PC-3 (cell line): ENCODE data around the gene CDKN3. TPM values are rescaled to one million over a fixed set of nuclear protein-coding genes. Genes with fewer than 3 reads are reported as not detected.

Experiments used
- ATAC-seq: fragments of 200-7000 bp; cut with Tn5 transposase; 2 replicates; pipeline ENCODE4 v1.9.1; 2020; ENCODE audit warnings: mild to moderate bottlenecking, moderate library complexity
- BruUV-seq: library from RNA; stranded (reverse); fragments of 400-500 nt; replicated peaks from 2 replicates; lab custom pipeline; 2021; lab: Mats Ljungman, UMichigan
- CTCF ChIA-PET: fragments of 300-600 bp; sonication (Branson Sonifier 250); formaldehyde crosslinking; loops from one replicate; lab custom pipeline; 2022; ENCODE audit warnings: antibody characterized with exemption; lab: Charles Lee
- POLR2A ChIA-PET: fragments of 300-600 bp; sonication (Branson Sonifier 250); formaldehyde crosslinking; loops from one replicate; lab custom pipeline; 2022; ENCODE audit warnings: antibody characterized with exemption; ENCODE audit not compliant: unreplicated experiment; lab: Charles Lee
- DNase-seq: peaks from one replicate; pipeline ENCODE4 v3.0.0-alpha.2; 2015
- H2AFZ ChIP-seq: fragments of 300-600 bp; sonication (generic); 2 replicates; pipeline ENCODE4 v1.6.0; 2016; ENCODE audit warnings: antibody characterized with exemption, low read length
- H3F3A ChIP-seq: fragments of 300-600 bp; sonication (generic); one replicate; pipeline ENCODE4 v1.6.0; 2017; ENCODE audit warnings: antibody characterized with exemption, low read length, control low read depth, mild to moderate bottlenecking; ENCODE audit not compliant: unreplicated experiment
- H3K27ac ChIP-seq: fragments of 300-600 bp; sonication (generic); 2 replicates; pipeline ENCODE4 v1.5.1; 2016; ENCODE audit warnings: mild to moderate bottlenecking, low read length
- H3K27me3 ChIP-seq: fragments of 300-600 bp; sonication (generic); 2 replicates; pipeline ENCODE4 v1.6.1; 2016; ENCODE audit warnings: low read length, mixed read lengths
- H3K36me3 ChIP-seq: fragments of 300-600 bp; sonication (generic); 2 replicates; pipeline ENCODE4 v1.6.1; 2016; ENCODE audit warnings: low read depth, mixed run types, low read length, mixed read lengths
- H3K4me1 ChIP-seq: fragments of 300-600 bp; sonication (generic); 2 replicates; pipeline ENCODE4 v1.5.1; 2016; ENCODE audit warnings: low read length; ENCODE audit not compliant: insufficient read depth
- H3K4me2 ChIP-seq: fragments of 300-600 bp; sonication (generic); 2 replicates; pipeline ENCODE4 v1.6.0; 2016; ENCODE audit warnings: low read length
- H3K4me3 ChIP-seq: fragments of 300-600 bp; sonication (generic); 2 replicates; pipeline ENCODE4 v1.5.1; 2016; ENCODE audit warnings: mild to moderate bottlenecking, low read length, mixed read lengths
- H3K79me2 ChIP-seq: fragments of 300-600 bp; sonication (generic); 2 replicates; pipeline ENCODE4 v1.6.1; 2017; ENCODE audit warnings: low read length, mixed read lengths
- H3K9ac ChIP-seq: fragments of 300-600 bp; sonication (generic); 2 replicates; pipeline ENCODE4 v1.6.0; 2016; ENCODE audit warnings: mild to moderate bottlenecking, low read length
- H3K9me2 ChIP-seq: fragments of 300-600 bp; sonication (generic); replicated peaks from 2 replicates; pipeline ENCODE4 v1.6.1; 2016; ENCODE audit warnings: mixed run types, low read length, mixed read lengths
- H3K9me3 ChIP-seq: fragments of 300-600 bp; sonication (generic); 2 replicates; pipeline ENCODE4 v1.6.1; 2016; ENCODE audit warnings: low read length, mixed read lengths
- H4K20me1 ChIP-seq: fragments of 300-600 bp; sonication (generic); 2 replicates; pipeline ENCODE4 v1.6.1; 2016; ENCODE audit warnings: low read length, mixed read lengths
- EZH2 ChIP-seq: fragments of 300-600 bp; sonication (generic); IDR thresholded peaks from one replicate; pipeline ENCODE4 v1.6.1; 2017; ENCODE audit warnings: antibody characterized with exemption, mild to moderate bottlenecking, low read length; ENCODE audit not compliant: unreplicated experiment
- EZH2phosphoT487 ChIP-seq: fragments of 300-600 bp; sonication (generic); IDR thresholded peaks from 2 replicates; pipeline ENCODE4 v1.6.1; 2018; ENCODE audit warnings: mild to moderate bottlenecking, antibody characterized with exemption, low read length, borderline replicate concordance
- intact Hi-C: fragments of 100-400 bp; cut with micrococcal nuclease; formaldehyde crosslinking; loops from 2 replicates; pipeline ENCODE4 v1.9.0; 2023
- total RNA-seq: library from RNA; depleted of rRNA; stranded (reverse); fragments of >200 nt; gene quantifications from 2 replicates; pipeline ENCODE4 v1.2.3, GENCODE V29; 2014
- TF ChIP-seq, protein P1 (sequence below): fragments of 300-600 bp; sonication (generic); conservative IDR thresholded peaks from 2 replicates; pipeline ENCODE4 v1.5.1; 2017; ENCODE audit warnings: antibody characterized with exemption, low read depth, mild to moderate bottlenecking, low read length

The CDKN3 gene
- total RNA-seq, 1 experiment from 2014 or later, result 434 TPM

DNA sequence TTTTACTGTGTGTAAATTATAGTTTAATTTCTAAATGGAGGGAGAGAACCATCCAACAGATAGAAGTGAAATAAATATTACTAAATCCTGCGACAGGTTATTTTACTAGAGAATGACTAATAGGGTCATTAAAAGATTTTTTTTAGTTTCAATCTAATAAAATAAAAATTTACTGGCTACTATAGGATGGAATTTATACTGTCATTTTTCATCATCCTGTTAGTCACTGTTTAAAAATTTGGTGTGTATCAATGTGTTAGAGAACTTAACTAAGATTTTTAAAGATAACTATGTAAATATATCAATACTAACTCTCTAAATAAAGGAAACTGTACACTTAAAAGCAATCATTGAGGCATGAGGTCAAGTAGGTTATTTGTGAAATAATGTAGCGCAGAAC lies 41.1 kb upstream of the CDKN3 start:
- no peaks in the 10 kb centered on the region for H4K20me1 ChIP-seq
- H2AFZ ChIP-seq, result no peak overlapping the region
- H3K27me3 ChIP-seq, result no peaks in the 10 kb centered on the region
- H3K36me3 ChIP-seq, result no peaks in the 10 kb centered on the region; the same call in 1 of the 2 replicates
- ATAC-seq (peak; percentile 72), DNase-seq (peak; percentile 98)
- peak overlapping the region; percentile 27 for H3K4me3 ChIP-seq
- peak overlapping the region; percentile 80 for H3K9ac ChIP-seq
- ChIA-PET CTCF (interaction anchor here (0.9 to 1.5 kb wide), 4 partner anchors 11 to 104 kb away, joined by 3 to 9 read pairs (median 4); no protein-coding TSS in a partner anchor), POLR2A (interaction anchor here (0.6 to 1.1 kb wide), 3 partner anchors 9 to 387 kb away, joined by 3 to 4 read pairs (median 3); no protein-coding TSS in a partner anchor)
- H3K27ac ChIP-seq, result peak overlapping the region; percentile 88
- TF ChIP-seq EZH2phosphoT487, result no peak
- no peak for TF ChIP-seq EZH2
- intact Hi-C loops, result loop anchor here (1.0 to 5.0 kb wide), 4 partner anchors 9 to 898 kb away; partner anchors contain the start of gene CDKN3
- peaks cover 53% of the 10 kb centered on the region for H3K4me1 ChIP-seq
- peaks cover 4% of the 10 kb centered on the region; the same call in 1 of the 2 replicates for H3K9me3 ChIP-seq
- H3K4me2 ChIP-seq, result peak overlapping the region; percentile 69
- BruUV-seq, result no TSS peak
- no peaks in the 10 kb centered on the region for H3K79me2 ChIP-seq
- peaks cover 12% of the 10 kb centered on the region for H3F3A ChIP-seq
- no peaks in the 10 kb centered on the region for H3K9me2 ChIP-seq

DNA sequence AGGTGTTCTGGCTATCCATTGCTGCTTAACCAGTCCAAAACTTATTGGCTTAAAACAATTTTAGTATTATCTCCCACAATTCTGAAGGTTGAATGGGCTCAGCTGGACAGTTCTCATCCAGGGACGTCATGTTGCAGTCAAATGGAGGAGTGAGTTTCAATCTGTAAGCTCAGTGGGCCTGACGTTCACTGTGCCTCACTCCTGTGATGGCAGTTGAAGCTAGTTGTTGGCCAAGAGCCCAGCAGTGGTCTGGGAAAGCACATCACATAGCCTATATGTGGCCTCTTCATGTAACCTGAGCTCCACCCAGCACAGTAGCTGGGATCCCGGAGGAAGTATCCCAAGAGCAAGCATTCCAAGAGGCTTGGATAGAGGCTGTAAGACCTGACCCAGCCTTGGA lies 40.6 kb upstream of the CDKN3 start:
- Histone ChIP-seq H3K4me2 (peak overlapping the region; percentile 69), H3K9ac (peak overlapping the region; percentile 80), H3K27ac (peak overlapping the region; percentile 88), H2AFZ (no peak overlapping the region), H3K79me2 (no peaks in the 10 kb centered on the region), H3K9me2 (no peaks in the 10 kb centered on the region), H3K27me3 (no peaks in the 10 kb centered on the region), H3K9me3 (peaks cover 4% of the 10 kb centered on the region; the same call in 1 of the 2 replicates), H3F3A (peaks cover 12% of the 10 kb centered on the region), H3K4me3 (peak overlapping the region; percentile 27), H3K4me1 (peaks cover 53% of the 10 kb centered on the region), H4K20me1 (no peaks in the 10 kb centered on the region), H3K36me3 (no peaks in the 10 kb centered on the region; the same call in 1 of the 2 replicates)
- ChIA-PET POLR2A (interaction anchor here (0.6 to 1.1 kb wide), 6 partner anchors 9 to 387 kb away, joined by 3 to 13 read pairs (median 3); partner anchors contain the start of gene GMFB), CTCF (interaction anchor here (0.5 to 1.5 kb wide), 6 partner anchors 8 to 1050 kb away, joined by 3 to 9 read pairs (median 4); no protein-coding TSS in a partner anchor)
- TF ChIP-seq, protein P1, sequence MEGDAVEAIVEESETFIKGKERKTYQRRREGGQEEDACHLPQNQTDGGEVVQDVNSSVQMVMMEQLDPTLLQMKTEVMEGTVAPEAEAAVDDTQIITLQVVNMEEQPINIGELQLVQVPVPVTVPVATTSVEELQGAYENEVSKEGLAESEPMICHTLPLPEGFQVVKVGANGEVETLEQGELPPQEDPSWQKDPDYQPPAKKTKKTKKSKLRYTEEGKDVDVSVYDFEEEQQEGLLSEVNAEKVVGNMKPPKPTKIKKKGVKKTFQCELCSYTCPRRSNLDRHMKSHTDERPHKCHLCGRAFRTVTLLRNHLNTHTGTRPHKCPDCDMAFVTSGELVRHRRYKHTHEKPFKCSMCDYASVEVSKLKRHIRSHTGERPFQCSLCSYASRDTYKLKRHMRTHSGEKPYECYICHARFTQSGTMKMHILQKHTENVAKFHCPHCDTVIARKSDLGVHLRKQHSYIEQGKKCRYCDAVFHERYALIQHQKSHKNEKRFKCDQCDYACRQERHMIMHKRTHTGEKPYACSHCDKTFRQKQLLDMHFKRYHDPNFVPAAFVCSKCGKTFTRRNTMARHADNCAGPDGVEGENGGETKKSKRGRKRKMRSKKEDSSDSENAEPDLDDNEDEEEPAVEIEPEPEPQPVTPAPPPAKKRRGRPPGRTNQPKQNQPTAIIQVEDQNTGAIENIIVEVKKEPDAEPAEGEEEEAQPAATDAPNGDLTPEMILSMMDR, result no peak
- TF ChIP-seq EZH2, result no peak
- TF ChIP-seq EZH2phosphoT487, result no peak
- DNase-seq (peak; percentile 100), ATAC-seq (peak; percentile 83)
- intact Hi-C loops, result loop anchor here (1.0 to 5.0 kb wide), 3 partner anchors 8 to 899 kb away; no protein-coding TSS in a partner anchor
- BruUV-seq, result TSS peak; percentile 61

DNA sequence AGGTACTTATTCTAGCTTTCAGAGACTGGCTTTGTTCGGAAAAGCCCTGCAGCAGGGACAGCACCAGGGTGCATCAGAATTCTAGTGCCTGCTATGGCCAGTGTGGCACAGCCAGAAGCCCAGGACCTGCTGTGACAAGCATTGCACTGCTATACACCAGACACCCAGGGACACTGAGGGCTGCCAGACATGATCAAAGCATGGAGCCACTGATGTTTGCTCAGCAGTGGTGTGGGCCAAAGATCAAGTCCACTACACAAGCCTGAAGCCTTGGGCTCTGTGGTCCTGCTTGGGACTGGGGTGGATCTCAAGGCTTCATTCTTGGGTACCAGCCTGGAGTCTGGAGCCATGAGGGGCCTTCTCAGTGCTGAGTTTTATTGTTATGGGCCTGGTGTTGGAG lies 36.1 kb upstream of the CDKN3 start:
- Histone ChIP-seq H3F3A (peaks cover 22% of the 10 kb centered on the region), H3K27me3 (no peaks in the 10 kb centered on the region), H4K20me1 (no peaks in the 10 kb centered on the region), H3K4me2 (no peak overlapping the region), H3K9me2 (no peaks in the 10 kb centered on the region), H3K36me3 (no peaks in the 10 kb centered on the region), H3K9me3 (no peaks in the 10 kb centered on the region), H2AFZ (no peak overlapping the region), H3K4me3 (no peak overlapping the region), H3K9ac (no peak overlapping the region), H3K4me1 (peaks cover 56% of the 10 kb centered on the region), H3K27ac (no peak overlapping the region), H3K79me2 (no peaks in the 10 kb centered on the region)
- CTCF ChIA-PET, result no interaction called here
- BruUV-seq, result no TSS peak
- no peak for DNase-seq
- no peak for ATAC-seq
- POLR2A ChIA-PET, result interaction anchor here (0.6 kb wide), 1 partner anchor 430 kb away, joined by 3 read pairs; no protein-coding TSS in a partner anchor
- TF ChIP-seq, protein P1, result no peak
- TF ChIP-seq EZH2phosphoT487, result no peak
- no peak for TF ChIP-seq EZH2
- intact Hi-C loops, result no loop called here
